GM23338 (cell line): ENCODE results near the gene HPD. TPM values are rescaled to one million over a fixed set of nuclear protein-coding genes. Genes with fewer than 3 reads are reported as not detected.
"Not testable (repeated sequence)": the region's sequence is repeated elsewhere in the genome, so short reads cannot be mapped to it uniquely, and the experiment has no call there.

Experiments
- ATAC-seq: fragments of 200-7000 bp; cut with Tn5 transposase; 3 replicates; pipeline ENCODE4 v1.9.1; 2020
- DNase-seq: peaks from one replicate; pipeline ENCODE4 v3.0.0-alpha.2; 2015; ENCODE audit warnings: low spot score
- H2AFZ ChIP-seq: fragments of 200-600 bp; sonication (generic); 2 replicates; pipeline ENCODE4 v1.8.0; 2016; ENCODE audit warnings: antibody characterized with exemption, mild to moderate bottlenecking, moderate library complexity
- H3F3A ChIP-seq: fragments of 200-600 bp; sonication (generic); replicated peaks from 2 replicates; pipeline ENCODE4 v1.8.0; 2017; ENCODE audit warnings: antibody characterized with exemption, mixed run types, low read depth
- H3K27ac ChIP-seq: fragments of 200-600 bp; sonication (generic); 2 replicates; pipeline ENCODE4 v1.6.1; 2016; ENCODE audit warnings: low read depth
- H3K27me3 ChIP-seq: fragments of 200-600 bp; sonication (generic); 2 replicates; pipeline ENCODE4 v1.8.0; 2016; ENCODE audit warnings: mild to moderate bottlenecking, mixed run types, moderate library complexity; ENCODE audit not compliant: insufficient read depth
- H3K36me3 ChIP-seq: fragments of 200-600 bp; sonication (generic); 2 replicates; pipeline ENCODE4 v1.8.0; 2016; ENCODE audit warnings: mild to moderate bottlenecking; ENCODE audit not compliant: insufficient read depth
- H3K4me1 ChIP-seq: fragments of 200-600 bp; sonication (generic); 2 replicates; pipeline ENCODE4 v1.8.0; 2016; ENCODE audit warnings: mild to moderate bottlenecking, moderate library complexity; ENCODE audit not compliant: insufficient read depth
- H3K4me2 ChIP-seq: fragments of 200-600 bp; sonication (generic); 2 replicates; pipeline ENCODE4 v1.7.1; 2017; ENCODE audit warnings: mixed run types
- H3K4me3 ChIP-seq: fragments of 200-600 bp; sonication (generic); 2 replicates; pipeline ENCODE4 v1.6.1; 2016; ENCODE audit warnings: mixed run types
- H3K79me2 ChIP-seq: fragments of 200-600 bp; sonication (generic); replicated peaks from 2 replicates; pipeline ENCODE4 v1.8.0; 2017; ENCODE audit warnings: mild to moderate bottlenecking; ENCODE audit not compliant: insufficient read depth
- H3K9me2 ChIP-seq: fragments of 200-600 bp; sonication (generic); 2 replicates; pipeline ENCODE4 v1.8.0; 2017; ENCODE audit not compliant: insufficient read depth
- H4K20me1 ChIP-seq: fragments of 200-600 bp; sonication (generic); replicated peaks from 2 replicates; pipeline ENCODE4 v1.8.0; 2017; ENCODE audit warnings: mild to moderate bottlenecking; ENCODE audit not compliant: insufficient read depth
- H3K27ac Mint-ChIP-seq: 2 replicates; pipeline ENCODE4 v1.8.0; 2020; ENCODE audit warnings: inconsistent platforms, mild to moderate bottlenecking, moderate library complexity, mixed read lengths
- H3K27me3 Mint-ChIP-seq: 3 replicates; pipeline ENCODE4 v1.8.0; 2022; ENCODE audit warnings: low read depth, mild to moderate bottlenecking, moderate library complexity, mixed read lengths, inconsistent platforms; ENCODE audit not compliant: insufficient read depth, poor library complexity
- H3K36me3 Mint-ChIP-seq: 3 replicates; pipeline ENCODE4 v1.8.0; 2021; ENCODE audit warnings: low read depth, mild to moderate bottlenecking, inconsistent platforms, moderate library complexity, mixed read lengths
- H3K4me1 Mint-ChIP-seq: 3 replicates; pipeline ENCODE4 v1.8.0; 2020; ENCODE audit warnings: mild to moderate bottlenecking, inconsistent platforms, mixed read lengths
- H3K4me3 Mint-ChIP-seq: 3 replicates; pipeline ENCODE4 v1.8.0; 2021; ENCODE audit warnings: moderate library complexity, mild to moderate bottlenecking, inconsistent platforms, mixed read lengths
- H3K9me3 Mint-ChIP-seq: 3 replicates; pipeline ENCODE4 v1.8.0; 2020; ENCODE audit warnings: moderate library complexity, mild to moderate bottlenecking, inconsistent platforms, mixed read lengths
- CREB1 ChIP-seq: fragments of 250-450 bp; sonication (Bioruptor Pico); IDR thresholded peaks from 2 replicates; pipeline ENCODE4 v1.5.0; 2020; ENCODE audit warnings: low read depth, mild to moderate bottlenecking, moderate library complexity
- EZH2phosphoT487 ChIP-seq: fragments of 200-600 bp; sonication (generic); IDR thresholded peaks from one replicate; pipeline ENCODE4 v1.8.1; 2018; ENCODE audit warnings: antibody characterized with exemption; ENCODE audit not compliant: unreplicated experiment
- POLR2AphosphoS5 ChIP-seq: IDR thresholded peaks from 2 replicates; pipeline ENCODE4 v1.6.1; 2016; ENCODE audit warnings: antibody characterized with exemption, low read depth
- ZNF114 ChIP-seq: fragments of 250-450 bp; sonication (Bioruptor Pico); IDR thresholded peaks from 2 replicates; pipeline ENCODE4 v1.5.0; 2020; ENCODE audit warnings: mild to moderate bottlenecking, moderate library complexity
- ZNF331 ChIP-seq: fragments of 250-450 bp; sonication (Bioruptor Pico); IDR thresholded peaks from 2 replicates; pipeline ENCODE4 v1.5.0; 2020; ENCODE audit warnings: low read depth, mild to moderate bottlenecking, moderate library complexity
- polyA plus RNA-seq: library from polyadenylated mRNA; unstranded; fragments of >200 nt; fragmentation: Nextera tagmentation; extraction: Ambion mirVana; gene quantifications from 2 replicates; pipeline ENCODE4 v1.2.1, GENCODE V29; 2016
- total RNA-seq: library from RNA; depleted of rRNA; stranded (reverse); fragments of >200 nt; shearing (Covaris generic); gene quantifications from 2 replicates; pipeline ENCODE4 v1.2.3, GENCODE V29; 2014
- TF ChIP-seq, protein P1 (sequence below), 2 experiments: fragments of 200-600 bp in 1 of 2; sonication (generic) in 1 of 2; conservative IDR thresholded peaks; 2 replicates each; pipeline versions ENCODE4 v1.5.1 to v1.6.1; 2016 to 2017; ENCODE audit warnings: antibody characterized with exemption in 2 of 2, low read depth in 2 of 2, mild to moderate bottlenecking in 2 of 2, moderate library complexity in 1 of 2
- TF ChIP-seq, protein P2 (sequence below): IDR thresholded peaks from one replicate; pipeline ENCODE4 v1.6.1; 2018; ENCODE audit warnings: antibody characterized with exemption; ENCODE audit not compliant: unreplicated experiment
- TF ChIP-seq, protein P3 (sequence below): IDR thresholded peaks from 2 replicates; pipeline ENCODE4 v1.6.1; 2016; ENCODE audit warnings: antibody characterized with exemption

Gene HPD
- total and polyA plus RNA-seq, 2 experiments from 2014 or later: not detected

DNA sequence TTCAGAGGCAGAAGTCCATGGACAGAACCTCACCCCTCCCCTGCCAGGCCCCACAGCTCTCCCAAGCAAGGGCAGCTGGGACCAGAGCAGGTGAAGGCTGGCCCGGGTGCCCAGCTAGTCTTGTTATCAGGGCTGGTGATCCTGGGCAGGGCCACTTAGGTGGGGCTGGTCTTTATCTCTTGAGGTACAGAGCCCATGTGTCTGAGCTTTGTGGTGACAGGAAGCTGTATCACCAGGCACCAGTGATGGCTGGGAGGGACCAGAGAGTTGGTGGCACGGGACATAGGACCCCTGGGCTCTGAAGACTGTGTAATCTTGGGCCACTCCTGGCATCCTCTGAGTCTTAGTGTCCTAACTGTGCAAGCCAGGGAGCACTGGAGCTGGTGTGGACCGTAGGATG lies 12.8 kb upstream of the HPD start:
- ATAC-seq: no peak
- no peak for DNase-seq

DNA sequence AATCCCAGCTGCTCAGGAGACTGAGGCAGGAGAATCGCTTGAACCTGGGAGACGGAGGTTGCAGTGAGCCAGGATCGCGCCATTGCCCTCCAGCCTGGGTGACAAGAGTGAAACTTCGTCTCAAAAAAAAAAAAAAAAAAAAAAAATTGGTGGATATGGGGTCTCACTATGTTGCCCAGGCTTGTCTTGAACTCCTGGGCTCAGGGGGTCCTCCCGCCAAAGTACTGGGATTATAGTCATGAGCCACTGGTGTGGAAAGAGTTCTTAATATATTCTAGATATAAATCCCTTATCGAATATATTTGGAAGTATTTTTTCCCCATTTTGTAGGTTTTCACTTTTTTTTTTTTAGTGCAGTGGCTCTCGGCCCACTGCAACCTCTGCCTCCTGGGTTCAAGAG lies 10.6 kb upstream of the HPD start:
- not testable (repeated sequence) for H3K27me3 ChIP-seq, H3K4me2 ChIP-seq, H3K79me2 ChIP-seq, H4K20me1 ChIP-seq, ATAC-seq, H3K9me2 ChIP-seq, H3K27ac Mint-ChIP-seq, H3K4me3 Mint-ChIP-seq, H3K27me3 Mint-ChIP-seq, H2AFZ ChIP-seq, H3K36me3 ChIP-seq, H3K4me1 Mint-ChIP-seq, H3K4me3 ChIP-seq, H3K9me3 Mint-ChIP-seq, H3F3A ChIP-seq, H3K27ac ChIP-seq, DNase-seq, H3K4me1 ChIP-seq, H3K36me3 Mint-ChIP-seq

More for the DNA sequence above, 12.8 kb upstream of the HPD start:
- H3K36me3 ChIP-seq: no peaks in the 10 kb centered on the region
- peaks cover 3% of the 10 kb centered on the region for H3K27me3 Mint-ChIP-seq
- TF ChIP-seq POLR2AphosphoS5: no peak
- TF ChIP-seq, protein P1, sequence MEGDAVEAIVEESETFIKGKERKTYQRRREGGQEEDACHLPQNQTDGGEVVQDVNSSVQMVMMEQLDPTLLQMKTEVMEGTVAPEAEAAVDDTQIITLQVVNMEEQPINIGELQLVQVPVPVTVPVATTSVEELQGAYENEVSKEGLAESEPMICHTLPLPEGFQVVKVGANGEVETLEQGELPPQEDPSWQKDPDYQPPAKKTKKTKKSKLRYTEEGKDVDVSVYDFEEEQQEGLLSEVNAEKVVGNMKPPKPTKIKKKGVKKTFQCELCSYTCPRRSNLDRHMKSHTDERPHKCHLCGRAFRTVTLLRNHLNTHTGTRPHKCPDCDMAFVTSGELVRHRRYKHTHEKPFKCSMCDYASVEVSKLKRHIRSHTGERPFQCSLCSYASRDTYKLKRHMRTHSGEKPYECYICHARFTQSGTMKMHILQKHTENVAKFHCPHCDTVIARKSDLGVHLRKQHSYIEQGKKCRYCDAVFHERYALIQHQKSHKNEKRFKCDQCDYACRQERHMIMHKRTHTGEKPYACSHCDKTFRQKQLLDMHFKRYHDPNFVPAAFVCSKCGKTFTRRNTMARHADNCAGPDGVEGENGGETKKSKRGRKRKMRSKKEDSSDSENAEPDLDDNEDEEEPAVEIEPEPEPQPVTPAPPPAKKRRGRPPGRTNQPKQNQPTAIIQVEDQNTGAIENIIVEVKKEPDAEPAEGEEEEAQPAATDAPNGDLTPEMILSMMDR (conservative IDR thresholded peaks at IDR 0.05; ENCODE audit: low read depth in 2 of 2): no peak
- TF ChIP-seq ZNF331 (CRISPR knock-in tag): no peak
- no peak for TF ChIP-seq CREB1 (CRISPR knock-in tag)
- no peak for TF ChIP-seq EZH2phosphoT487
- TF ChIP-seq ZNF114: no peak
- TF ChIP-seq, protein P2, sequence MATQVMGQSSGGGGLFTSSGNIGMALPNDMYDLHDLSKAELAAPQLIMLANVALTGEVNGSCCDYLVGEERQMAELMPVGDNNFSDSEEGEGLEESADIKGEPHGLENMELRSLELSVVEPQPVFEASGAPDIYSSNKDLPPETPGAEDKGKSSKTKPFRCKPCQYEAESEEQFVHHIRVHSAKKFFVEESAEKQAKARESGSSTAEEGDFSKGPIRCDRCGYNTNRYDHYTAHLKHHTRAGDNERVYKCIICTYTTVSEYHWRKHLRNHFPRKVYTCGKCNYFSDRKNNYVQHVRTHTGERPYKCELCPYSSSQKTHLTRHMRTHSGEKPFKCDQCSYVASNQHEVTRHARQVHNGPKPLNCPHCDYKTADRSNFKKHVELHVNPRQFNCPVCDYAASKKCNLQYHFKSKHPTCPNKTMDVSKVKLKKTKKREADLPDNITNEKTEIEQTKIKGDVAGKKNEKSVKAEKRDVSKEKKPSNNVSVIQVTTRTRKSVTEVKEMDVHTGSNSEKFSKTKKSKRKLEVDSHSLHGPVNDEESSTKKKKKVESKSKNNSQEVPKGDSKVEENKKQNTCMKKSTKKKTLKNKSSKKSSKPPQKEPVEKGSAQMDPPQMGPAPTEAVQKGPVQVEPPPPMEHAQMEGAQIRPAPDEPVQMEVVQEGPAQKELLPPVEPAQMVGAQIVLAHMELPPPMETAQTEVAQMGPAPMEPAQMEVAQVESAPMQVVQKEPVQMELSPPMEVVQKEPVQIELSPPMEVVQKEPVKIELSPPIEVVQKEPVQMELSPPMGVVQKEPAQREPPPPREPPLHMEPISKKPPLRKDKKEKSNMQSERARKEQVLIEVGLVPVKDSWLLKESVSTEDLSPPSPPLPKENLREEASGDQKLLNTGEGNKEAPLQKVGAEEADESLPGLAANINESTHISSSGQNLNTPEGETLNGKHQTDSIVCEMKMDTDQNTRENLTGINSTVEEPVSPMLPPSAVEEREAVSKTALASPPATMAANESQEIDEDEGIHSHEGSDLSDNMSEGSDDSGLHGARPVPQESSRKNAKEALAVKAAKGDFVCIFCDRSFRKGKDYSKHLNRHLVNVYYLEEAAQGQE: no peak
- TF ChIP-seq, protein P3, sequence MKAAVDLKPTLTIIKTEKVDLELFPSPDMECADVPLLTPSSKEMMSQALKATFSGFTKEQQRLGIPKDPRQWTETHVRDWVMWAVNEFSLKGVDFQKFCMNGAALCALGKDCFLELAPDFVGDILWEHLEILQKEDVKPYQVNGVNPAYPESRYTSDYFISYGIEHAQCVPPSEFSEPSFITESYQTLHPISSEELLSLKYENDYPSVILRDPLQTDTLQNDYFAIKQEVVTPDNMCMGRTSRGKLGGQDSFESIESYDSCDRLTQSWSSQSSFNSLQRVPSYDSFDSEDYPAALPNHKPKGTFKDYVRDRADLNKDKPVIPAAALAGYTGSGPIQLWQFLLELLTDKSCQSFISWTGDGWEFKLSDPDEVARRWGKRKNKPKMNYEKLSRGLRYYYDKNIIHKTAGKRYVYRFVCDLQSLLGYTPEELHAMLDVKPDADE: no peak
- H3K4me3 ChIP-seq: no peak overlapping the region
- H3K9me3 Mint-ChIP-seq: no peaks in the 10 kb centered on the region
- no peak overlapping the region for H3K4me3 Mint-ChIP-seq
- H3K4me1 Mint-ChIP-seq: no peaks in the 10 kb centered on the region
- H3K4me1 ChIP-seq: no peaks in the 10 kb centered on the region
- H3K4me2 ChIP-seq: no peak overlapping the region
- no peaks in the 10 kb centered on the region for H3K27me3 ChIP-seq
- no peaks in the 10 kb centered on the region for H3K36me3 Mint-ChIP-seq
- no peaks in the 10 kb centered on the region for H4K20me1 ChIP-seq
- H3K9me2 ChIP-seq: no peaks in the 10 kb centered on the region
- H3K79me2 ChIP-seq: no peaks in the 10 kb centered on the region
- no peaks in the 10 kb centered on the region for H3F3A ChIP-seq
- no peak overlapping the region for H3K27ac Mint-ChIP-seq
- no peak overlapping the region for H2AFZ ChIP-seq
- H3K27ac ChIP-seq: no peak overlapping the region
